Fibroblast of the aortic adventitia (primary cell): ENCODE measurements around the gene VAV2. TPM values are rescaled to one million over a fixed set of nuclear protein-coding genes. Genes with fewer than 3 reads are reported as not detected.
A peak's percentile ranks its signal among the peaks of the same experiment; 100 is the strongest.

Experiments used
- DNase-seq: peaks from one replicate; pipeline ENCODE4 v3.0.0-alpha.2; 2010; ENCODE audit warnings: low read depth
- H3K4me3 ChIP-seq: 2 replicates; pipeline ENCODE4 v1.5.1; 2011; ENCODE audit warnings: low read depth, mild to moderate bottlenecking, control low read depth, low read length, moderate library complexity
- total RNA-seq: library from RNA; depleted of rRNA; stranded (reverse); fragments of >200 nt; gene quantifications from 2 replicates; pipeline ENCODE4 v1.2.3, GENCODE V29; 2012; ENCODE audit warnings: low replicate concordance
- TF ChIP-seq, protein P1 (sequence below): IDR thresholded peaks from 2 replicates; pipeline ENCODE4 v1.5.1; 2011; ENCODE audit warnings: mild to moderate bottlenecking, low read length, control low read depth, inconsistent platforms; ENCODE audit not compliant: insufficient read depth

VAV2 gene
- total RNA-seq, 1 donor, result 10.9 TPM

DNA sequence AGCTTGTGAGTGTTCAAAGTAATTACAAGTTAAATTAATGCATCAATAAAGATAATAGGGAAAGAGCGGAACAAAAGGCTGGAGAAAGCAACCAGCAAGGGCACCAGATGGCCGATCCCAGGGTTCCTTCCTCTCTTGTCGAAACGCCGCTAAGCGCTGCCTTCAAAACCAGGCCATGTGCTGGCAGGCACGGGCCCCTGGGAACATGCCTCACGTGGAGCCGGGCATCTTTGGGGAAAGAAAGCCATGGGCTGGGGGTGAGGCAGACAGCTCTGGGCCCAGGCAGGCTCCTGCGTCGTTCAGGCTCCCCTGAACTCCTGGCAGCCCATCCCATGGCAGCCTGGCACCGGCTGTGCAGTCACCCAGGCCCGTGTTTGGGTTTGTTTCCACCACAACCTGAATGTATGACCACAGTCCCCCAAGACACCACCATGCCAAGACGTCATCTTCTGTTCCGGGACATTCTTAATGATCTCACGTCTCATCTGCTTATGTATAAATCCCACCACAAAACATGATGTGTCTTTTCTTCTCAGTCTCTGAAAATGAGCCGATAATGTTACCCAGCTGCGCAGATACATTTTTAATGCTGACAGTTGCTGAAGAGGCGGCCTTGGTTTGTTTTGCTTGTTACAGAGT, 143.5 kb downstream of the VAV2 start:
- no peak overlapping the region for H3K4me3 ChIP-seq
- TF ChIP-seq, protein P1, sequence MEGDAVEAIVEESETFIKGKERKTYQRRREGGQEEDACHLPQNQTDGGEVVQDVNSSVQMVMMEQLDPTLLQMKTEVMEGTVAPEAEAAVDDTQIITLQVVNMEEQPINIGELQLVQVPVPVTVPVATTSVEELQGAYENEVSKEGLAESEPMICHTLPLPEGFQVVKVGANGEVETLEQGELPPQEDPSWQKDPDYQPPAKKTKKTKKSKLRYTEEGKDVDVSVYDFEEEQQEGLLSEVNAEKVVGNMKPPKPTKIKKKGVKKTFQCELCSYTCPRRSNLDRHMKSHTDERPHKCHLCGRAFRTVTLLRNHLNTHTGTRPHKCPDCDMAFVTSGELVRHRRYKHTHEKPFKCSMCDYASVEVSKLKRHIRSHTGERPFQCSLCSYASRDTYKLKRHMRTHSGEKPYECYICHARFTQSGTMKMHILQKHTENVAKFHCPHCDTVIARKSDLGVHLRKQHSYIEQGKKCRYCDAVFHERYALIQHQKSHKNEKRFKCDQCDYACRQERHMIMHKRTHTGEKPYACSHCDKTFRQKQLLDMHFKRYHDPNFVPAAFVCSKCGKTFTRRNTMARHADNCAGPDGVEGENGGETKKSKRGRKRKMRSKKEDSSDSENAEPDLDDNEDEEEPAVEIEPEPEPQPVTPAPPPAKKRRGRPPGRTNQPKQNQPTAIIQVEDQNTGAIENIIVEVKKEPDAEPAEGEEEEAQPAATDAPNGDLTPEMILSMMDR, result no peak
- DNase-seq, result no peak

- H3K4me3 ChIP-seq, result no peak overlapping the region
- TF ChIP-seq, protein P1, result no peak
- DNase-seq, result no peak
These were observed 145.5 kb downstream of the VAV2 start for GRCh38 chr9:133846483-133847090.

DNA sequence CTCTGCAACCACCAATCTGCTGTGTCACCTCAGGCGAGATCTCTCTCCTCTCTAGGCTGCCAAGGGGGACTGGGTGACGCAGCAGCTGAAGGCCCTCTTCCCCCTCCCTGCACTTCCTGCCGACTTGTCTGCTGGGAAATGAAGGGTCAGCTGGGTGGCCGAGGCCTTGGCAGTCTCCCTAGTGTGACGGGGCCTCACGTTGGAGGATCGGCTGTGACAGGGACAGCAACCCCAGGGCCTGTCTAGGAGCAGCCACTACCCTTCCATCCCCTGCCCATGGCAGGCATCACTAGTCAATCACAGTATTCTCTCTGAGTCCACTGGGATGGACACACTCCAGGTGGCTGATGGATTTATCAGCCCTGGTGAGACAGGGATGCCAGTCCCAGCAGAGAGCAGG, 146.7 kb downstream of the VAV2 start:
- H3K4me3 ChIP-seq, result no peak overlapping the region
- TF ChIP-seq, protein P1, result no peak
- peak; percentile 30 for DNase-seq

DNA sequence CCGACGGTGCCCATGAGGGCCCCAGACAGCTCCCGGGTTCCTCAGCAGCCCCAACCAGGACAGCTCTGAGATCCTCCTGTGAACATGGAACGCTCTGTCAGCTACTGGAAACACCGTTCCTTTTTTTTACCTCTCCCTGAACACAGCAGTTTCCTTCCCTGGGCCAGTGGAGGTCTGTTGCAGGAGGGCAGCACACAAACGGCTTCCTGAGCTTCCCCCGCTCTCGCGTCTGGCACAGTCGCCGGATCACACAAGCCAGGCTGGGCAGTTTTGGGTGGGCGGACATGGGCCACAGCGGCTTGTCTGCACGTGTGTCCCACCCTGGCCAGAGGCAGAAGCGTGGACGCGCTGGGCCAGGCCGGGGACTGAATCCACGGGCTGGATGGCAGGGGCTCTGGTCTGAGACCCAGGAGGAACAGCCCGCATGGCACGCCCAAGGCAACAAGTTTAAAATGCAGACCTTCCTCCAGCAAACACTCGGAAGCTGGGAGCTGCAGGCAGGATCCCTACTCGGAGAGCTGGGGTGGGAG, 147.2 kb downstream of the VAV2 start:
- no peak overlapping the region for H3K4me3 ChIP-seq
- DNase-seq, result no peak
- TF ChIP-seq, protein P1, result no peak

DNA sequence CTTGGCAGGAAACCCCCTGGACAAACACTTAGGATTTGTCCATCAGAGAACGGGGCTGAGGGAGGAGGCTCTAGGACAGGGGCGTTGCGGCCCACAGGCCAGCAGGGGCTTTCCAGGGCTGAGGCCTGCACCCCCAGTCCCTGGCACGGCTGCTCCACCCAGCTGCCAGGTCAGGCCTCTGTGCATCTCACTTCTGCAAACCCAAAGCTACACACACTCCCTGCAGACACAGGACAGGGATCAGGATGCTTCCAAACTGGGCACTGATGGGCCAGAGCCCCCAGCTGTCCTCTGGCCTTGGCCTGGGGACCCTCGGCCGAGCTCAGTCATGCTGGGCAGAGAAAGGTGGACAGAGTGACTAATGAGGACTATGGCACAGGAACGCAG, 147.7 kb downstream of the VAV2 start:
- TF ChIP-seq, protein P1, result no peak
- no peak overlapping the region for H3K4me3 ChIP-seq
- DNase-seq, result no peak

DNA sequence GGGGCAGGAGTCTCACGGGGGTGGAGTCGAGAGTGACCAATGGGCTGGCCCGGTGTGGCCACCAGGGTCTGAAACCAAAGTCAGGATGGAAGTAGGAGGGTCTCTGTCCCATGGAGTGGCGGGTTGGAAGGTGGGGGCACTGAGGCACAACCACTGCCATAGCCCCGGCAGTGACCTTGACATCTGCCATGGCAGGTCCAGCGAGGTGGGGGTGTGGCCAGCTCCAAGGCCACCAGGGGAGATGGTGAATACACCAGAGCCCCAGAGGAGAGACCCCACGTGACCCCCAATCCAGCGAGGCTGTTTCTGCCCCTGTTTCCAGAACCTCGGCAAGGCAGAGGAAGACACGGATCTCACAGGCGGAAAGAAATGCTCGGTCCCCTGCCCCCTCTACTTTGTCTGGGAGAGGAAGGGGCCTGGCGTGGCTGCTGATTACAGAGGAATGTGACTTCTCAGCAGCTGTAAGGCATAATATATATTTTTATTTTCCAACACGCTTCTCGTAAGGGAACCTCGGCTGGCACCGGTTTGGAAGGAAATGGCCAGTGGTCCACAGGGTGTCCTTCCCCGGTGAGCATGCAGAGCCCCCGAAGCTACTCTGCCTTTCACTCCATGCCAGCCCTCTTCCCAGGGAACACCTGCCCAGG, 148.2 kb downstream of the VAV2 start:
- no peak for DNase-seq
- TF ChIP-seq, protein P1, result no peak

More for the DNA sequence above, 148.2 kb downstream of the VAV2 start:
- H3K4me3 ChIP-seq, result no peak overlapping the region
